ENCODE data around the gene EIF2D. TPM values are rescaled to one million over a fixed set of nuclear protein-coding genes. Genes with fewer than 3 reads are reported as not detected.

The EIF2D gene
- 44.3 TPM for total RNA-seq
- polyA plus RNA-seq: 47.8 TPM

- peak within 1 kb of the TSS; percentile 55 for H3K4me3 ChIP-seq (ENCODE audit: low read depth, low read length)
- H3K4me1 ChIP-seq (ENCODE audit: insufficient read depth): no peaks in the 10 kb centered on the region
- no peaks in the 10 kb centered on the region for H3K36me3 ChIP-seq (ENCODE audit: insufficient read depth)
- WGBS: 5% methylated on average over 48 of the region's 48 CpGs
- peak within 1 kb of the TSS; percentile 83 for H3K27ac ChIP-seq (ENCODE audit: low read depth)
- peak; percentile 82 for DNase-seq (ENCODE audit: extremely low spot score)
Observed at GRCh38 chr1:206612129-206612876, at the start of gene EIF2D. EIF2D (minus strand) TSS chr1:206612465; CDS start chr1:206612342, 123 bp downstream.

GRCh38 chr1:206661161-206661820, 49.0 kb upstream of the EIF2D start:
- H3K36me3 ChIP-seq (ENCODE audit: insufficient read depth): no peaks in the 10 kb centered on the region
- H3K4me1 ChIP-seq (ENCODE audit: insufficient read depth): no peaks in the 10 kb centered on the region
- H3K27ac ChIP-seq (ENCODE audit: low read depth): no peak overlapping the region
- no peak for DNase-seq (ENCODE audit: extremely low spot score)
- H3K4me3 ChIP-seq (ENCODE audit: low read depth, low read length): no peak overlapping the region
- WGBS: 87% methylated on average over 11 of the region's 11 CpGs

- no peak for DNase-seq (ENCODE audit: extremely low spot score)
- 94% methylated on average over 4 of the region's 4 CpGs for WGBS
- H3K27ac ChIP-seq (ENCODE audit: low read depth): no peak overlapping the region
Observed at GRCh38 chr1:206660136-206660535, 47.9 kb upstream of the EIF2D start.

GRCh38 chr1:206658981-206659273, 46.7 kb upstream of the EIF2D start:
- H3K27ac ChIP-seq (ENCODE audit: low read depth): no peak overlapping the region
- H3K4me1 ChIP-seq (ENCODE audit: insufficient read depth): no peaks in the 10 kb centered on the region
- DNase-seq (ENCODE audit: extremely low spot score): no peak
- no peak overlapping the region for H3K4me3 ChIP-seq (ENCODE audit: low read depth, low read length)
- 55% methylated on average over 7 of the region's 7 CpGs for WGBS
- H3K36me3 ChIP-seq (ENCODE audit: insufficient read depth): no peaks in the 10 kb centered on the region

More at GRCh38 chr1:206660136-206660535, 47.9 kb upstream of the EIF2D start:
- no peaks in the 10 kb centered on the region for H3K36me3 ChIP-seq (ENCODE audit: insufficient read depth)
- H3K4me1 ChIP-seq (ENCODE audit: insufficient read depth): no peaks in the 10 kb centered on the region
- H3K4me3 ChIP-seq (ENCODE audit: low read depth, low read length): no peak overlapping the region

- Histone ChIP-seq H3K4me1 (ENCODE audit: insufficient read depth) (no peaks in the 10 kb centered on the region), H3K27ac (ENCODE audit: low read depth) (no peak overlapping the region)
- DNase-seq (ENCODE audit: extremely low spot score): no peak
Observed at GRCh38 chr1:206658264-206658980, 46.2 kb upstream of the EIF2D start.

GRCh38 chr1:206657751-206658150, 45.5 kb upstream of the EIF2D start:
- Histone ChIP-seq H3K36me3 (ENCODE audit: insufficient read depth) (no peaks in the 10 kb centered on the region), H3K27ac (ENCODE audit: low read depth) (no peak overlapping the region), H3K4me1 (ENCODE audit: insufficient read depth) (no peaks in the 10 kb centered on the region), H3K4me3 (ENCODE audit: low read depth, low read length) (no peak overlapping the region)
- no peak for DNase-seq (ENCODE audit: extremely low spot score)
- 43% methylated on average over 6 of the region's 6 CpGs for WGBS

More at GRCh38 chr1:206658264-206658980, 46.2 kb upstream of the EIF2D start:
- Histone ChIP-seq H3K36me3 (ENCODE audit: insufficient read depth) (no peaks in the 10 kb centered on the region), H3K4me3 (ENCODE audit: low read depth, low read length) (no peak overlapping the region)
- 27% methylated on average over 22 of the region's 22 CpGs for WGBS

- H3K36me3 ChIP-seq (ENCODE audit: insufficient read depth): no peaks in the 10 kb centered on the region
- no peak overlapping the region for H3K27ac ChIP-seq (ENCODE audit: low read depth)
- no peaks in the 10 kb centered on the region for H3K4me1 ChIP-seq (ENCODE audit: insufficient read depth)
- no peak overlapping the region for H3K4me3 ChIP-seq (ENCODE audit: low read depth, low read length)
- 89% methylated on average over 3 of the region's 3 CpGs for WGBS
- DNase-seq (ENCODE audit: extremely low spot score): no peak
Observed at GRCh38 chr1:206656936-206657335, 44.7 kb upstream of the EIF2D start.

GRCh38 chr1:206655471-206655882, 43.2 kb upstream of the EIF2D start:
- 80% methylated on average over 4 of the region's 4 CpGs for WGBS
- Histone ChIP-seq H3K27ac (ENCODE audit: low read depth) (no peak overlapping the region), H3K4me3 (ENCODE audit: low read depth, low read length) (no peak overlapping the region), H3K4me1 (ENCODE audit: insufficient read depth) (no peaks in the 10 kb centered on the region), H3K36me3 (ENCODE audit: insufficient read depth) (no peaks in the 10 kb centered on the region)
- no peak for DNase-seq (ENCODE audit: extremely low spot score)

- no peak overlapping the region for H3K27ac ChIP-seq (ENCODE audit: low read depth)
- no peak overlapping the region for H3K4me3 ChIP-seq (ENCODE audit: low read depth, low read length)
- 75% methylated on average over 2 of the region's 2 CpGs for WGBS
- no peaks in the 10 kb centered on the region for H3K4me1 ChIP-seq (ENCODE audit: insufficient read depth)
- no peak for DNase-seq (ENCODE audit: extremely low spot score)
- H3K36me3 ChIP-seq (ENCODE audit: insufficient read depth): no peaks in the 10 kb centered on the region
Observed at GRCh38 chr1:206654828-206655227, 42.6 kb upstream of the EIF2D start.

- WGBS: 92% methylated on average over 7 of the region's 7 CpGs
- no peak for DNase-seq (ENCODE audit: extremely low spot score)
Observed at GRCh38 chr1:206653715-206654459, 41.6 kb upstream of the EIF2D start.

GRCh38 chr1:206651958-206652890, 40.0 kb upstream of the EIF2D start:
- 94% methylated on average over 5 of the region's 5 CpGs for WGBS
- H3K27ac ChIP-seq (ENCODE audit: low read depth): no peak overlapping the region

More at GRCh38 chr1:206653715-206654459, 41.6 kb upstream of the EIF2D start:
- no peaks in the 10 kb centered on the region for H3K4me1 ChIP-seq (ENCODE audit: insufficient read depth)
- H3K27ac ChIP-seq (ENCODE audit: low read depth): no peak overlapping the region
- no peaks in the 10 kb centered on the region for H3K36me3 ChIP-seq (ENCODE audit: insufficient read depth)
- no peak overlapping the region for H3K4me3 ChIP-seq (ENCODE audit: low read depth, low read length)

GRCh38 chr1:206651014-206651413, 38.7 kb upstream of the EIF2D start:
- Histone ChIP-seq H3K27ac (ENCODE audit: low read depth) (no peak overlapping the region), H3K4me3 (ENCODE audit: low read depth, low read length) (no peak overlapping the region), H3K4me1 (ENCODE audit: insufficient read depth) (no peaks in the 10 kb centered on the region), H3K36me3 (ENCODE audit: insufficient read depth) (no peaks in the 10 kb centered on the region)
- 95% methylated on average over 3 of the region's 3 CpGs for WGBS
- no peak for DNase-seq (ENCODE audit: extremely low spot score)

More at GRCh38 chr1:206651958-206652890, 40.0 kb upstream of the EIF2D start:
- H3K36me3 ChIP-seq (ENCODE audit: insufficient read depth): no peaks in the 10 kb centered on the region
- no peak for DNase-seq (ENCODE audit: extremely low spot score)
- no peak overlapping the region for H3K4me3 ChIP-seq (ENCODE audit: low read depth, low read length)
- no peaks in the 10 kb centered on the region for H3K4me1 ChIP-seq (ENCODE audit: insufficient read depth)
